PC-9 (cell line): ENCODE measurements around the gene TWNK.

Experiments used
- CTCF ChIP-seq: fragments of 200-600 bp; sonication (generic); conservative IDR thresholded peaks from 2 replicates; pipeline ENCODE4 v1.6.1; 2017; ENCODE audit warnings: mixed run types, antibody characterized with exemption, mild to moderate bottlenecking, moderate library complexity
- EZH2 ChIP-seq: fragments of 200-600 bp; sonication (generic); IDR thresholded peaks from 2 replicates; pipeline ENCODE4 v1.8.0; 2017; ENCODE audit warnings: antibody characterized with exemption, low read depth

- no peak for TF ChIP-seq CTCF
- no peak for TF ChIP-seq EZH2
Observed at GRCh38 chr10:101001659-101002035, 14.3 kb downstream of the TWNK start.
